ENCODE results near the gene ENTHD1. TPM values are rescaled to one million over a fixed set of nuclear protein-coding genes. Genes with fewer than 3 reads are reported as not detected.

ENTHD1 gene
- total and polyA plus RNA-seq, 2 of the 8 experiments (the other 6 are each of a cell fraction or from before 2014, with no cell fraction given): not detected

DNA sequence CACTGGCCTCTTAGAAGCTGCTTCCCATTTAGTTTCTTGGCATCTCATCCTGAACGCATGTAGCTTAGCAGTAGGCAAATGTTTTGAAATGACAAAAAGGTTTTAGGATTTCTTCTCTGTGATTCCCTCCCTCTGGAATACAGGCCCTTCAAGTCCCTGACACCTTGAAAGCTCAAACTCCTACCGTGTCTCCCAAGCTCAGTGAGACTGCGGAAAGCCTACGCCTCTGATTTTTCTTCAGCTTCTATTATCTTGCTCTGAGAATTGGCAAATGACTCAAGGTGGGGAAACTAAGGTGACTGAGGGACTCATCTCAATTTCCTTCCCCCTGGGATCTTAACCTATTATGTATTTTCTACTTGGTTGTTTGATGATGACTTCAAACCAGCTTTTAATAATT, 130.3 kb downstream of the ENTHD1 start (continued):
- TF ChIP-seq GTF2F1 (IDR thresholded peaks at IDR 0.05; ENCODE audit: borderline replicate concordance, low read depth, low read length): no peak

All from H1 (cell line).